GM18873 (cell line): ENCODE data around the gene MYO15B.

Experiments used
- ATAC-seq: cut with Tn5 transposase; IDR thresholded peaks from one replicate; pipeline ENCODE4 v1.9.1; 2021; ENCODE audit warnings: mild to moderate bottlenecking, moderate library complexity, moderate number of reproducible peaks; ENCODE audit not compliant: unreplicated experiment, low FRiP score

Gene MYO15B

DNA sequence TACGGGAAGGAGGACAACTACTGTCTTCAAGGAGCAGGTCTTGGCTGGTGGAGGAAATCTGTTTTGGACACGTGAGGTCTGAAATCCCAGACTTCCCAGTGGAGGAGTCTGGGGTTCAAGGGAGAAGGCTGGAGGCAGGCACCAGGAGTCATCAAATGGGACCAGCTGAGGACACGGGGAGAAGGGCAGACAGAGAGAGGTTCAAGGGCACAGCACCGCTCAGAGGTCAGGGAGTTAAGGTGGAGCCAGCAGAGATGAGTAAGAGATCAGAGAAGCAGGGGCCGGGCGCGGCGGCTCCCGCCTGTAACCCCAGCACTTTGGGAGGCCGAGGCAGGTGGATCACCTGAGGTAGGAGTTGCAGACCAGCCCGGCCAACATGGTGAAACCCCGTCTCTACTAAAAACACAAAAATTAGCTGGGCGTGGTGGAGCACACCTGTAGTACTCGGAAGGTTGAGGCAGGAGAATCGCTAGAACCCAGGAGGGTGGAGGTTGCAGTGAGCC lies 35.2 kb downstream of the MYO15B start:
- no peak for ATAC-seq

DNA sequence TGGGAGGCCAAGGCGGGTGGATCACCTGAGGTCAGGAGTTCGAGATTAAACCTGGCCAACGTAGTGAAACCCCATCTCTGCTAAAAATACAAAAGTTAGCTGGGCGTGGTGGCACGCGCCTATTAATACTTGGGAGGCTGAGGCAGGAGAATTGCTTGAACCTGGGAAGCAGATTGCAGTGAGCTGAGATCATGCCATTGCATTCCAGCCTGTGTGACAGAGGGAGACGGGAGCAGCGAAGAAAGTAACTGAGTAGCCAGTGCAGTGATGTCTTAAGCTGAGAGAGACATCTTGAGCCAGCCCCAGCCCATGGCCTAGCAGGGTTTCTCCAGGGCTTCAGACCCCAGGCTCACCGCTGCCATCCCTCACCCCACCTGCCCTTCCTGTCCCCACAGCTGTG lies 35.8 kb downstream of the MYO15B start:
- ATAC-seq = no peak

DNA sequence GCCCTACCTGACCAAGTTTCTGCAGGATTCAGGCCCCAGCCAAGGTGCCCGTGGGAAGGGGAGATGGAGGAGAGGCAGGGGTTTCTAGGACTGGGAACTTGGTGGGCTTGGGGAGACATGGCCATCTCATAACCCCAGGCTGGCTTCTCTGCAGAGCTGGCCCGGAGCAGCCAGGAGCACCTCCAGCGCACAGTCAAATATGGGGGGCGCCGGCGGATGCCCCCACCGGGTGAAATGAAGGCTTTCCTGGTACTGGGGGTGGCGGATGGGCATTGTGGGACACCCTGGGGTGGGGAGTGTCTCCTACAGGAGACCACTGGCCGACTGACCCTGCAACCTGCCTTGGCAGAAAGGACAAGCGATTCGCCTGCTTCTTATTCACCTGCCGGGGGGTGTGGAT lies 36.4 kb downstream of the MYO15B start:
- no peak for ATAC-seq

DNA sequence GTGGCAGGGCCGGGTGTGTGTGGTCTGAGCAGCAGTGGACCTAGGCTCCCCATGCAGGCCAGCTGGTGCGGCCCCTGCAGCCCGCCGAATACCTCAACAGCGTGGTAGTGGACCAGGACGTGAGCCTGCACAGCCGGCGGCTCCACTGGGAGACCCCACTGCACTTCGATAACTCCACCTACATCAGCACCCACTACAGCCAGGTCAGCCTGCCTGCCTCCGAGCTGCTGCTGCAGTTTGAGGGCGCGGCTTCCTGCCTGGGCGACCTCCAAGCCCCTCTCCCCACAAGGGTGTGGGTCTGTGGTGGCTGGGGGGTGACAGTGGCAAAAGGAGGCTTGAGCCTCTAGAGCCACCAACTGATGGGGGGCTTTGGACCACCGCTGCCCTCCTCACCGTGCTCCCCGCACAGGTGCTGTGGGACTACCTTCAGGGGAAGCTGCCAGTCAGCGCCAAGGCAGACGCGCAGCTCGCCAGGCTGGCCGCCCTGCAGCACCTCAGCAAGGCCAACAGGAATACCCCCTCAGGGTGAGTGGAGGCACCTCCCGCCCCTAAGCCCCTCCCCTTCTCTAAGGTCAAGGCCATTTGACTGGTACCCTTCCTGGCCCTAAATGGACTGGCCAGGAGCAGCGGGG lies 37.2 kb downstream of the MYO15B start:
- no peak for ATAC-seq

DNA sequence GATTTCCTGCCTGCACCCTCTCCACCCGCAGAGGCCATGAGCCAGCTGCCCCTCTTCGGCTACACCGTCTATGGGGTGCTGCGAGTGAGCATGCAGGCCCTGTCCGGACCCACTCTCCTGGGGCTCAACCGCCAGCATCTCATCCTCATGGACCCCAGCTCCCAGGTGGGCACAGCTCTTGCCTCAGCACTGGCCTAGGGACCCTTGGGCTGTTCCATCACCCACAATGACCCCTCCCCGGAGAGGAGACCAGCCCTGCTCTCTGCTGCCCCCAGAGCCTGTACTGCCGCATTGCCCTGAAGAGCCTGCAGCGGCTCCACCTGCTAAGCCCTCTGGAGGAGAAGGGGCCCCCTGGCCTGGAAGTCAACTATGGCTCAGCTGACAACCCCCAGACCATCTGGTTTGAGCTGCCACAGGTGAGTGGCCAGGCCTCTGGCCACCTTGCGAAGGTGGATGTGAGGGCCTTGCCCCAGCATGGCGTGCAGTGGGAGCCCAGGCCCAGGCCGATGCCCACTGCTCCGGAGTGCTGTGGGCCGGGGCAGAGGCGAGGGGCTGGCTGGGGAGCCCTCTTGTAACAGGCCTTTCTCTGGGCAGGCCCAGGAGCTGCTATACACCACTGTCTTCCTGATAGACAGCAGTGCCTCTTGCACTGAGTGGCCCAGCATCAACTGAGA lies 38.4 kb downstream of the MYO15B start:
- ATAC-seq = no peak

DNA sequence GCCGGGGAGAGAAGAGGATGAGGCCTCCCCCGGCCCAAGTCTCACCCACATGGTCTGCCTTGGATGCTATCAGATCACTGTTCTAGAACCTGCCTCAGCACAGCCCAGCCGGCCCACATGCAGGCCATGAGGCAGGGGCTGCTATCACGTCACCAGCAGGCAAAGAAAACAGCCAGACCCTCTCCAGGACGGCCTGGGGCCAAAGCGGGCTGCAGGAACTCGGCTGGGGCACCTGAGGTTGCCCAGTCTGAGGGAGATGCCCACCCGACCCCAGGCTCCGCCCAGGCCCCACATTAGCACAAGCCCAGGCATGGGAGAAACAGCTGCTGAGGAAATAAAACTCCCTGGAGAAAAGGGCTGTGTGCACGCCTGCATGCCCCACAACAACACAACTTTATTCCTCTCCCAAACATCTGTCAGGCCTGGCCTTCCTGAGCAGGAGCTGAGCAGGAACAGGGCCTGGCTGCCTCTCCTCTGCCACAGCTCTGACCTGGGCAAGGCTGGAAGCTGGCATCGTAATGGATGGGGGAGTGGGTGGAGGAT lies 39.0 kb downstream of the MYO15B start:
- no peak for ATAC-seq

DNA sequence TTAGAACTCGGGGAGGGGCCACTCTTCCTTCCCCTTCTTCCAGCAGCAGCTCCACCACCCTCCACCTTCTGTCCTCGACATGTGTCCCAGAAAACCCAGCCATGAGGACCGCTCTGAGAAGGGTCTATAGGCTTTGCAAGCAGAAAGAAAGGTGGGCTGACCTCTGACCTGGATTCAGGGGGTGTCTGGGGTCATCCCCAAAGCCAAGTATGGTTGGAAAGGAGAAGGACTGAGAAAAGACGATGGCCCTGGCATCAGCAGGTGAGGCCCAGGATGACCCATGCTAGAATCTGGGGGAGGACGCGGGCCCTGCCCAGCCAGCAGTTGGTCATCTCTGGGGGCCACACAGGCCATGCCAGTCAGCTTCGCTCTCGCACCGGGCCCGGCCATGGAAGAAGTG lies 39.5 kb downstream of the MYO15B start:
- ATAC-seq = no peak

DNA sequence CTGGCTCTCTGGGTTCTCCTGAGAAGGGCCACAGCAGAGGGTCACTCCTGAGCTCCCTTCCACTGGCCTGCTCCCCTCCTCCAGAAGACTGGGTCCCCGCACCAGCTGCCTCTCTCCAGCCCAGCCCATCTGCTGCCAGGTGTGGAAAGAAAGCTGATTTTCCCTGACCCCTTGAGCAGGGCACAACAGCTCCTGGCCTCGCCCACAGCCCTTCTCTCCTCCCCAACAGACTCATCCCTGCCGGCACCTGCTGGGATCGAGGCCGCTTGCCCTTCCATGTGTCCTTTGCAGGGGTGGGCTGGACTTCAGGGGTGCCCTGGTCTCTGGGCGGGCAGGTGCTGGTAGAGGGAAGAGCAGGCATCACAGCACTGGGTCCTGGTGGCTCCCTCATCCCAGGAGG lies 40.8 kb downstream of the MYO15B start:
- no peak for ATAC-seq

DNA sequence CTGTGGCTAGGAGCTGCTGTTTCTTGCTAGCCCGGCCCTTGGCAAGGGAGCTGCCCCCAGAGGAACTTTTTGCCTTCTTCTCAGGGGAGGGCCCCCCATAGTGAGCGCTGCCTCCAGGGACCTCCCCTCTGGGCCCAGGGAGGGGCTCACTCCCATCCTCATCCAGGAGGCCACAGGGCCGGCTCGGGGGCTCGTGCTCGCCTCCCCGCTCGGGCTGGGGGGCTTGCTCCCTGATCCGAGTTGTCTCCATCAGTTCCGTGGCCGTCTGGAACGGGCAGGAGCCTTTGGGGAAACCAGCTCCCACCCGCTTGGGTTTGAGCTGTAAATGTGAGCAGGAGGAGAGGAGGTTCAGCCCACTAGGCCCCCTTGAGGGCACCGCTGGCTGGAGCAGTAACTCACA lies 41.6 kb downstream of the MYO15B start:
- ATAC-seq = no peak

DNA sequence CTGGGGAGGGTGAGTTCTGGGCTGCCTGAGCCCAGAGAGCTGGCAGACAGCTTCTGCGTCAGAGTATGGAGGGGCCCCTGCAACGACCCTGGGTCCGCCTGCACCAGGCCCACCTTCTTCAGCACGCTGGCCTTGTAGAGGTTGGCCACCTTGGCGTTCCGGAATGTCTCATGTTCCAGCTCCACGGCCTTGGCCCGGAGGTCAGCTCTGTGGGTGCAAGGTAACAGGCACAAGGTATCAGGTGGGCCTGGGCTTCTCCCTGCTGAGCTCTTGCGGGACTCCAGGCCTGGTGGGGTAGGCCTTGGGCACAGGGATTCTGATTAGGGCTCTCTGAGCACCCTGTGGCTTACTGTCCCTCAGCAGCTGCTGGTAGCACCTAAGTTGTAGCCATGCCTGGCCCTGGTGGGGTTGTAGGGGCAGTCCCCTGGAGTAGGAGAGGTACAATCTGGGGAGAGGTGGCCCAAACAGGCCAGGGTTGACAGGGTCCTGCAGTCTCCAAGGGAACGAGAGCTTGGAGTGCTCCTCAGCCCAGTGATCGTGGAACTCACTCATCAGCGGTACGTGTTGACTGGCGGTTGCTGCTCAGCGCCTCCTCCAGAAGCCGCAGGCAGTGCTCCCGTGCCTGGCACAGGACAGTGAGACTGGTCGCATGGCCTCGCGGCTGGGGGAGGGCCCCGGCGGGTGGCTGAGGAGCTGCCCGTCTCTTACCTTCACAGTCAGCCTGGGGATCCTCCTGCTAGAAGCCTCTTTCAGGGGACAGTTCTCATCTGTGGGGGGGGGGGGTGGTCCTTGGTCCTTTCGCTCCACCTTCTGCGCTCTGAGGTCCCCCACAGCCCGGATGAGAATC lies 42.7 kb downstream of the MYO15B start:
- ATAC-seq = no peak

DNA sequence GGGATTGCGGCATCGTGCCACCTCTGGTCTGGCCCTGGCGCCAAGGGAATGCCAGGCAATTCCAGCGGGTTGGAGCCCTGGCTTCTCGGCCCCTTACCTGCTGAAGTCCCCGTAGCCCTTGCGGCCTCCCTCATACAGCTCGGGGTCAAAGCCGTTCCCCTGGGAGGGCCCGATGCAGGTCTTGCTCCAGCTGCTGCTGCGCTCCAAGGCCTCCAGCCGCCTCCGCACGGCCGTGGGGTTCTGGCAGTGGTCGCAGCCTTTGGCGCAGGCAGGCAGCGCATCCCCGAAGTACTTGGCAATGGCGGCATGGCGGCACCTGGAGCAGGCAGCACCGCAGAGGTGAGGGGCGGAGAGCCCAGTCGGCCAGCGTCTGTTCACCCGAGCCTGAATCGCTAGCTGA lies 43.8 kb downstream of the MYO15B start:
- ATAC-seq = no peak

DNA sequence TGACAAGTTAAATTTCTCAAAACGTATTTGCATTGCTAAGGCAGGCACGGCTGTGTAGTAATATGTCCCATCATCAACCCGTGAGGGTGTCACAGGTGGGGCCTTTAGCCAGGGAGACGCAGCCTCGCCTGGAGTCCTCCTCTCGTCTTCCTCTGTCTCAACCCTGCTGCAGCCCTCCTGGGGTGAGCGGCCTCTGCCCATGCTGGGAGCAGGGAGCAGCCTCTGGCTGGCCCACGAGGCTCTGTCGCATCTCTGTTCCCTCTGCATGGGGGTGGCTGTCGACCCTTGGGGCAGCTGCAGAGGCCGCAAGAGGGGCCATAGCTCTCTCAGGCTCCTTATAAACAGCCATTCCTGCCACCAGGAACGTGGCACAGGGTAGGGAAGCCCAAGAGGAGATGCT lies 44.8 kb downstream of the MYO15B start:
- ATAC-seq = no peak

DNA sequence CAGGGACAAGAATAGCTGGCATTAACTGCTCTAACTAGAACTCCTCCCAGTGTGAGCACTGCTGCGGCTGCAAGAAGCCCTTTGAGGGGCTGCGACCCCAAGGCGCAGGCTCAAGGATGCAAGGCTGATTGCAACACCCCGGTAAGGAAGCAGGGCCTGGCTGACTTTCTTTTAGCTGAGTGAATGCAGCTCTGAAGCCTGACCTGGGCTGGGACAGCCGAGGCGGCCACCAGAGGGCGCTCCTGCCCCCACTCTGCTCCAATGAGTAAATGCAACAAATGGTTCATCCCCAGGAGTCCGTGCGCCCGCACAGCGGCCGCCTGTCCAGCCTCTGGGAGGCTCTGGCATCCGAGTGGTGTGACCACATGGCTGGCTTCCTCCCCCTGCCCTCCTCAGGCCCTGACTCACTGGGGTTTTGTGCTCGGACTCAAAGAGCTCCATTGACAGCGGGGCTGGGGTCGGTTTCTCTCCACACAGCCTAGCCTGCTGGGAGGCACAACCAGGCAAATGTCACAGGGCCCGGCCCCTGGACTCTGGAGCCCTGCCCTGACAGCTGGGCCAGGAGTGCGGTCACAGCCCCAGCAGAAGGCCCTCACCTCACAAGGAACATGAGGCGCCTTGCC lies 45.4 kb downstream of the MYO15B start, which contains the start of gene SMIM5:
Gene SMIM5, plus strand, starts transcription at position 572 of the 623 bp plus-strand sequence. CDS start 6,768 bp downstream, outside the sequence.
- ATAC-seq = no peak

DNA sequence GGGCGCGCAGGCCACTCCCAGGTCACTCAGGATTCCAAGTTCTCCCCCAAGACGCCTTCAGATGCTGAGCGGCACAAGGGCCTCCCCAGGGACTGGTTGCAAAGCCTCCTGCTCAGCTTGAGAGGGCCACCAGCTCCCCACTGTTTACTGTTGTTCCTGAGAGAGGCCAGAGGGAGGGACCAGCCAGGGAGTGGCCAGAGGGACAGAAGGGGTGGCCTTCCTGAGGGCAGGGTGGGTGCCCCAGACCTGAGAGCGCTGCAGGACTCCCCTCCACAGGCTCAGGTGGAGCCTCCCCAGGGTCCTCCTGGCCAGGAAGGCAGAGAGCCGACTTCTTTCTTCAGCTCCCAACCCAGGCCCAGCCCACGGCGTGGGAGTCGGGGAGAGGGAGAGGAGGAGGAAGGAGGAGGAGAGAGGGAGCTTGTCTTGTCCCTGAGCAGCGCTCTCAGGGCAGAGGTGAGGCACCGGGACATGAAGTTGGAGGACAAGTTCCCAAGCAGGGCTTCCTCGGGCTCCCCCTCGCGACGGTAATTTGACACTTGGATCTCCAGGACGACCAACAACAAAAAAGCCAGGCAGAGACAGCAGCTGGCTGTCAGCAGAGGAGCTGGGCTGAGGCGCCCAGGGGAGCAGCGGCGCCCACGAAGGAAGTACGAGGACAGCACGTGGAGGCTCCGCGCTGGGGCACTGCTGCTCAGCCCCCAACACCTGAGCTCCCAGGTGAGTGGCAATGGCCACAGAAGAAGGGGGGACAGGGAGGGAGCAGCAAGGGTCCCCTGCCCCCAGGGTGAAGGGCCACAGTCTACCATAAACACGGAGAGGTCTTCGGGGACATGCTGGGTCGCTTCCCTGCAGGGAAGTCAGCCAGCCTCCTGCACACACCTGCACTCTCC lies 46.1 kb downstream of the MYO15B start:
- ATAC-seq = no peak

DNA sequence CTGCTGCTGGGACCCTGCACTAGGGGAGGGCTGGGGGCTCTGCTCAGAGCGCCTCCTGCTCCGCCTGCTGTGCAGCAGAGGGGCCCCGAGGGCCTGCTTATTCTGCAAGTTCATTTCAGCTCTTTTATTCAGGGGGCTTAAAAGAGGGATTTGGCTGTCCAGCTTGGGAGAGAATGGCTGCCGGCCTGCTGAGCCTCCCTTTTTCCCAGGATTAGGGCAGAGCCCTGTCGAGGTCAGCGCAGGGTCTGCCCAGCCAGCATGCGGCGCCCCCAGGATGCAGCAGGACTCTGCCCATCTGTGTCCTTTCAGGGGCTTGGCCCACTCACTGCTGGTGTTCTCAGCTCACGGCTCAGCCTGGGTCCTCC lies 46.8 kb downstream of the MYO15B start:
- ATAC-seq = no peak

DNA sequence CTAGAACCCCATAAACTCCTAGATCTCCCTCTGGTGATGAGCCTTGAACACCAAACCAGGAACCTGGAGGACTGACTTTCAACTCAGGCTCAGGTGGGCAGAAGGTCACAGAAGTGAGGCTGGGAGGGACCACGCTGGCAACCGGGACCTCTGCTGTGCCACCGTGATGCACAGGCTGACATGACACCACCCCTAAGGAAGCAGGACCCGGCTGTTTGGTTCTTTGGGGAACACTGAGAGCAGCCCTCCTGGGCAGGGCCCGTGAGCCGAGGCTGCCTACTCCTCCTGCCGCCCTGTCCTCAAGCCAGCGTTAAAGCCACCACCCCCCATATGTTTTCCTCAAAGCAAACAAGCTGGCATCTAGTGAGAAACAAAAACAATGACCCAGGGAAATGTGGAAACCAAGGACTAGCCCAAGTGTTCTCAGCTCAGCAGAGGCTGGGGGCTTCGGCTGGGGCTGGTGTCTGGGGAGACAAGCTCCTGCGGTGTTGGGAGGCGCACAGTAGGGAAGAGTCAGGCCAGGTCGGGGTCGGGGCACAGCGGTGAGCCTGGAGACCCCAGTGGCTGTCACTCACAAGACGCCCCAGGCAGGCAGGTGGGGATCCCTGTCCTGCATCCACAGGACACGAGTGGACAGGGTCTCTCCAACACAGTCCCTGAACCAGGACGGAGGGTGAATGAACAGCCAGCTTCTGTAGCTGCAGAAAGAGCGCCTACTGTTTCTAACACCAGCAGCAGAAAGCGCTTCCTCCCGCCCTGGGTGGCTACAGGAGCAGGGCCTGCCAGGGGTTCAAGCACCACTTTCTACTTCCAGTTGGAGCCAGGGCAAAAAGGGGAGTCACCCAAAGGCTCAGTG lies 47.4 kb downstream of the MYO15B start:
- no peak for ATAC-seq

DNA sequence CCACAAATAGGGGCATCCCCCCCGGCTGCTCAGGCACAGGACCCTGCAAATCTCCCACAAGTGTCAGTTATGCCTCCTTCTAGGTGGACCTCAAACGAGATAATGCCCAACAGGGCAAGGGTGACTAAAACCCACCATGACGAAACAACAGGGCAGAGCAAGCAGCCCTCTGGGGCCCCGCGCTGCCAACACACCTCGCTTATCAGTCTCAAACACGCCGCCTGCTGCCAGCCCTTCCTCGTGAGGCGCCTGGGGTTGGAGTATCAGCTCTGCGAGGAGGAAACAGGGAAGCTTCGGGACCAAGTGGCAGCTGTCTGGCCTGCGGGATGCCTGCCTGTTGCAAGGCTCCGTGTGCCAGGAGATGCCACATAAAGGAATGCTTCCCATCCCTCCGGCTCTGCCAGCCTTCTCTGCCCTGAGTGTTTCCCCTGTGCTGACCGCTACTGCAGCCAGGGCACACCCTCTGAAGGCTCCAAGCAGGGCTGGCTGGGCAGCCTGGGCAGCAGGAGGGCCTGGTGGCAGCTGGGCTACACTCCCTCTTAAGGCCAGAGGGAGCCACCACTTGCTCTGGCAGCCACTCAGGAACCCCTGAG lies 48.1 kb downstream of the MYO15B start:
- ATAC-seq = no peak

DNA sequence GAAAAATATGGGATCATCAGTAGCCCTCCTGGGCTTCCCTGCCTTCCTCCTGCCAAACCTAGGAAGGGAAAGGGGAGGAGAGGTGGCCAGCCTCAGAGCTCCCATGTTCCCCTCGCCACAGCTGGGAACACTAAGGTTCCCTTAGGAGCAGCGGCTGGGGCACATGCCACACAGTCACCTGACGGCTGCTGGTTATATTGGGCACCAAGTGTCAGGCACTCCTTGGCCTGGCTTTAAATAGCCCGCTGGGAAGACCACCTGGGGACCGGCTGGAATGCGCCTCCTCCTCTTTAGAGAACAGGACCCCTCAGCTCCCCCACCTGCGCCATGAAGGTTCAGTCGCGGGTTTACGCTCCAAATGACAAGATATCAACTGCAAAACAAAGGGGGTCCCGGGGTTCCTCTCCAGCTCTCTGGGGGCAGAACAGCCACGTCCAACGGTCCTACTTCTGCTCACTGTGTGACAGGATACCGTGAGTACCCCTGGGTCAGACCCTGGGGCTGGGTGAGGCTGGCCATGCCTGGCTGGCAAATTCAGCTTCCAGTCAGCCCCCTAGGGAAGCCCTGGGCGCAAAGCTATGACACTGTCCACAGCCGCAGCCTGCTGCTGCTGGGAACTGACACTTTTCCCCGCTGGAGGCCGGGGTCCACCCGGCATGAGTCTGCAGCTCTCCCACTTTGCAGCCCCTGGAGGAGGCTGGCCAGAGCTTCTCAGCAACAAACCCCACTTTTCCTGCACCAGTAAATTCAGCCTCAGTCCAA lies 49.0 kb downstream of the MYO15B start:
- ATAC-seq = no peak
